Brain microvascular endothelial cell (primary cell): ENCODE results near the gene ENKD1.

Experiments
- DNase-seq: peaks from one replicate; pipeline ENCODE4 v3.0.0-alpha.2; 2020
- H3K27ac ChIP-seq: fragments of 250-450 bp; sonication (Bioruptor Pico); 2 replicates; pipeline ENCODE4 v1.5.1; 2020; ENCODE audit warnings: mild to moderate bottlenecking, moderate library complexity
- H3K27me3 ChIP-seq: fragments of 250-450 bp; sonication (Bioruptor Pico); replicated peaks from 2 replicates; pipeline ENCODE4 v1.5.1; 2020; ENCODE audit warnings: mild to moderate bottlenecking
- H3K36me3 ChIP-seq: fragments of 250-450 bp; sonication (Bioruptor Pico); replicated peaks from 2 replicates; pipeline ENCODE4 v1.5.1; 2020; ENCODE audit warnings: mild to moderate bottlenecking
- H3K4me3 ChIP-seq: 2 replicates; pipeline ENCODE4 v1.5.1; 2011; ENCODE audit warnings: low read depth, mild to moderate bottlenecking, control low read depth, low read length, moderate library complexity
- in situ Hi-C: cut with HindIII; loops from 2 replicates; pipeline ENCODE4 v1.10.0; 2017; ENCODE audit warnings: low sequenced_read_pairs, low pct_ligation_motif_present
- TF ChIP-seq, protein P1 (sequence below): IDR thresholded peaks from 2 replicates; pipeline ENCODE4 v1.5.1; 2011; ENCODE audit warnings: low read depth, mild to moderate bottlenecking, moderate library complexity, low read length, control low read depth, inconsistent platforms; ENCODE audit errors: missing control alignments

The ENKD1 gene

GRCh38 chr16:67648764-67649407 is 17.7 kb downstream of the ENKD1 start:
- H3K27ac ChIP-seq, result no peak overlapping the region
- no peaks in the 10 kb centered on the region for H3K36me3 ChIP-seq
- no peak for DNase-seq
- in situ Hi-C loops, result no loop called here
- H3K27me3 ChIP-seq, result peaks cover 47% of the 10 kb centered on the region
- no peak overlapping the region for H3K4me3 ChIP-seq
- TF ChIP-seq, protein P1, sequence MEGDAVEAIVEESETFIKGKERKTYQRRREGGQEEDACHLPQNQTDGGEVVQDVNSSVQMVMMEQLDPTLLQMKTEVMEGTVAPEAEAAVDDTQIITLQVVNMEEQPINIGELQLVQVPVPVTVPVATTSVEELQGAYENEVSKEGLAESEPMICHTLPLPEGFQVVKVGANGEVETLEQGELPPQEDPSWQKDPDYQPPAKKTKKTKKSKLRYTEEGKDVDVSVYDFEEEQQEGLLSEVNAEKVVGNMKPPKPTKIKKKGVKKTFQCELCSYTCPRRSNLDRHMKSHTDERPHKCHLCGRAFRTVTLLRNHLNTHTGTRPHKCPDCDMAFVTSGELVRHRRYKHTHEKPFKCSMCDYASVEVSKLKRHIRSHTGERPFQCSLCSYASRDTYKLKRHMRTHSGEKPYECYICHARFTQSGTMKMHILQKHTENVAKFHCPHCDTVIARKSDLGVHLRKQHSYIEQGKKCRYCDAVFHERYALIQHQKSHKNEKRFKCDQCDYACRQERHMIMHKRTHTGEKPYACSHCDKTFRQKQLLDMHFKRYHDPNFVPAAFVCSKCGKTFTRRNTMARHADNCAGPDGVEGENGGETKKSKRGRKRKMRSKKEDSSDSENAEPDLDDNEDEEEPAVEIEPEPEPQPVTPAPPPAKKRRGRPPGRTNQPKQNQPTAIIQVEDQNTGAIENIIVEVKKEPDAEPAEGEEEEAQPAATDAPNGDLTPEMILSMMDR, result no peak

DNA sequence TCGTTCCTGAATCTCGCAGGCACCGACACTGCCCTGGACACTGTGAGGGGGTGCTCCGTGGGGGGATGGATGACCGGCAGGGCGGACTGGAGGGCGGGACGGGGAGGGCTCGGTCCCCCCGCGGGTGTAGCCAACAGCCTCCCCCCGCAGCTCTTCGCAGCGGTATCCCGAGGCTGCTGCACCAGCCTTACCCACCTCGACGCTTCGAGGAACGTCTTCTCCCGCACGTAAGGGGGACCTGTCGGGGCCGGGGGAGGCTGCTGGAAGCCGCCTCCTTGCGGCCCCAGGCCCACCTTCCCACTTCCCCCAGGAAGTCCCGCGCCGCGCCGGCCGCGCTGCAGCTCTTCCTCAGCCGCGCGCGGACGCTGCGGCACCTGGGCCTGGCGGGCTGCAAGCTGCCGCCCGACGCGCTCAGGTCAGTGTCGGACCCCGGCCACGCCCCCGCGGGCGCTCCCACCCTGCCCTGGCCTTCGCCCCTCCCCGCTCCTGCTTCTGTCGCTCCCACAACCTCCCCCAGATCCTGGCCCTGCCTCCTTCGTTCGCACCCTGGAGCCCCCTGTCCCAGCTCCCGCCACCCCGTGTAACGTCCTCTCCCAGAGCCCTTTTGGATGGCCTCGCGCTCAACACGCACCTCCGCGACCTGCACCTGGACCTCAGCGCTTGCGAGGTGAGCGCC is 18.3 kb downstream of the ENKD1 start:
- H3K36me3 ChIP-seq, result no peaks in the 10 kb centered on the region
- DNase-seq, result no peak
- in situ Hi-C loops, result no loop called here
- H3K27ac ChIP-seq, result no peak overlapping the region
- TF ChIP-seq, protein P1, result no peak
- no peak overlapping the region for H3K4me3 ChIP-seq
- peaks cover 47% of the 10 kb centered on the region for H3K27me3 ChIP-seq

DNA sequence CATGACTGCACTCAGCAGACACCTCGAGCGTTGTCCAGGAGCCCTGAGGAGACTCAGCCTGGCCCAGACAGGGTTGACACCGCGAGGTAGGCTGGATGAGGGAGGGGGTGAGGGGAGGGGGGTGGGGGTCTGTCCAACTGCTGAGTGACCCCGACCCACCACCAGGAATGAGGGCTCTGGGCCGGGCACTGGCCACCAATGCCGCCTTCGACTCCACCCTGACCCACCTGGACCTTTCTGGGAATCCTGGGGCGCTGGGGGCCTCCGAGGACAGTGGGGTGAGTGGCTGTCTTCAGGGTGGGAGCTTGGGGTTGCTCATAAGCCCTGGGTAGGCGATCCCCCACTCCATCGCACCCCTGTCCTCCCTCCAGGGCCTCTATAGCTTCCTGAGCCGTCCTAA is 18.9 kb downstream of the ENKD1 start:
- no peaks in the 10 kb centered on the region for H3K36me3 ChIP-seq
- in situ Hi-C loops, result no loop called here

DNA sequence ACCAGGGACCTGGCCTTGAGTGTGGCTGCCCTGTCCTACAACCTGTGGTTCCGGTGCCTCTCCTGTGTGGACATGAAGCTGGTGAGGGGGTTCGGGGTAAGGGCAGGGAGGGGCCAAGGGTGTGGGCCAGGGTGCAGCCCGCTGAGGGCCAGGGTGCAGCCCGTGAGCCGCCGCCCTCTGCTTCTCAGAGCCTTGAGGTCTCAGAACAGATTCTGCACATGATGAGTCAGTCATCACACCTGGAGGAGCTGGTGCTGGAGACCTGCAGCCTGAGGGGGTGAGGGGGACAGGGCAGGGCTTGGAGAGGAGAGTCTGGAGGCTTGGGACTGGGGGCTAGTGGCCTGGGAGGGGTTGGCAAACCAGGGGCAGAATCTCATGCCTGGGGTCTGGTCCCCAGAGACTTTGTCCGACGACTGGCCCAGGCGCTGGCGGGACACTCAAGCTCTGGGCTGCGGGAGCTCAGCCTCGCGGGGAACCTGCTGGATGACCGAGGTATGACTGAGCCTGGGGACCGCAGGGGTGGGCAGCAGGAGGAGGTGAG is 19.4 kb downstream of the ENKD1 start:
- Histone ChIP-seq H3K27ac (no peak overlapping the region), H3K27me3 (peaks cover 44% of the 10 kb centered on the region), H3K4me3 (no peak overlapping the region), H3K36me3 (no peaks in the 10 kb centered on the region)
- DNase-seq, result no peak
- in situ Hi-C loops, result no loop called here
- TF ChIP-seq, protein P1, result no peak

More for the DNA sequence above, 18.9 kb downstream of the ENKD1 start:
- Histone ChIP-seq H3K27ac (no peak overlapping the region), H3K27me3 (peaks cover 47% of the 10 kb centered on the region), H3K4me3 (no peak overlapping the region)
- TF ChIP-seq, protein P1, result no peak
- DNase-seq, result no peak

DNA sequence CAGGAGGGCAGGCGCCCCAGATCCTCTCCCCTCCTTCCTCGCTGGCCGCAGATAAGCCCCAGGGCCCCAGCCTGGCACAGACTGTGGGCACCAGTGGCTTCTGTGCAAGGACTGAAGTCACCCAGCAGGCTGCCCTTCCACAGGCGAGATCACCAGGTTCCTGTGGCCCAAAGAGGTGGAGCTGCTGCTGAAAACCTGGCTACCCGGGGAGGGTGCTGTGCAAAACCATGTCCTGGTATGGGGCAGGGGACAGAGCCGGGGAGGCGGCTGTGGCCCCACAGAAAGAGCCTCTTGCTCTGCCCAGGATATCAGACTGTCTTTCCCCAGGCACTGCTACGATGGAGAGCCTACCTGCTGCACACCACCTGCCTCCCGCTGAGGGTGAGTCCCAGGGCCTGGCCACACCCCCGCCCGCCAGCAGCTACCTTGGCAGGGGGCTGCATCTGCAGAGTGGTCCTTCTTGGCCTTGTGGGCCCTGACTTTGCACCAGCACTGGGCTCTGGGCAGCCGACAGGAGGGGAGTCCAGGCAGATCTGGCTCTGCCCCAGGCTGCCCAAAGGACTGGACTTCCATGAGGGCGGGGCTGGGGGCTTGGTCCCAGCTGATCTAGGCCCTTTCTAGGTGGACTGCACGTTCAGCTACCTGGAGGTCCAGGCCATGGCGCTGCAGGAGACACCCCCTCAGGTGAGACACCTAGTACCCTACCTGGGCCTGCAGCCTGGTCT is 21.0 kb downstream of the ENKD1 start:
- H3K27me3 ChIP-seq, result peaks cover 32% of the 10 kb centered on the region
- no peaks in the 10 kb centered on the region for H3K36me3 ChIP-seq
- no peak for DNase-seq
- no peak overlapping the region for H3K4me3 ChIP-seq
- no peak overlapping the region for H3K27ac ChIP-seq
- TF ChIP-seq, protein P1, result no peak
- in situ Hi-C loops, result no loop called here
